Endothelial cell of umbilical vein (primary cell): ENCODE data around the gene LRP1B.

ENCODE experiments used
- CTCF ChIP-seq, 2 donors: IDR thresholded peaks; 1 replicate in 1 of 2; 2 replicates in 1 of 2; pipeline ENCODE4 v1.5.1; 2011; ENCODE audit warnings: low read length in 2 of 2, mild to moderate bottlenecking in 2 of 2, moderate library complexity in 2 of 2, control low read depth in 1 of 2, inconsistent platforms in 1 of 2, low read depth in 1 of 2; ENCODE audit not compliant: insufficient read depth in 1 of 2; ENCODE audit errors: extremely low read depth in 1 of 2
- EZH2 ChIP-seq: IDR thresholded peaks from 2 replicates; pipeline ENCODE4 v1.6.1; 2012; ENCODE audit warnings: borderline replicate concordance, low read depth, mild to moderate bottlenecking, moderate library complexity, low read length, inconsistent platforms; ENCODE audit not compliant: severe bottlenecking
- FOS ChIP-seq: IDR thresholded peaks from 2 replicates; pipeline ENCODE4 v1.6.1; 2011; ENCODE audit warnings: mild to moderate bottlenecking, low read length, moderate library complexity, borderline replicate concordance; ENCODE audit not compliant: insufficient read depth
- GATA2 ChIP-seq: IDR thresholded peaks from 2 replicates; pipeline ENCODE4 v1.7.0; 2011; ENCODE audit warnings: low read depth, mild to moderate bottlenecking, moderate library complexity, mixed read lengths, low read length; ENCODE audit not compliant: insufficient read length, insufficient read depth
- JUN ChIP-seq: IDR thresholded peaks from 2 replicates; pipeline ENCODE4 v1.6.1; 2011; ENCODE audit warnings: borderline replicate concordance, low read depth; ENCODE audit not compliant: insufficient read length, insufficient read depth
- MAX ChIP-seq: IDR thresholded peaks from 2 replicates; pipeline ENCODE4 v1.6.1; 2011; ENCODE audit not compliant: insufficient read depth, insufficient read length
- MYC ChIP-seq: IDR thresholded peaks from one replicate; pipeline ENCODE4 v1.6.1; 2011; ENCODE audit warnings: mild to moderate bottlenecking, low read depth, low read length
- POLR2A ChIP-seq: IDR thresholded peaks from 2 replicates; pipeline ENCODE4 v1.6.1; 2012; ENCODE audit warnings: low read depth, mild to moderate bottlenecking, control low read depth, low read length
- POLR2AphosphoS5 ChIP-seq: IDR thresholded peaks from 2 replicates; pipeline ENCODE4 v1.6.1; 2012; ENCODE audit warnings: low read depth, mild to moderate bottlenecking, control low read depth, low read length, moderate library complexity; ENCODE audit not compliant: insufficient read depth

GRCh38 chr2:141125432-141125831 is 1005.4 kb downstream of the LRP1B start:
- TF ChIP-seq CTCF (IDR thresholded peaks at IDR 0.05; ENCODE audit: extremely low read depth in 1 of 2, insufficient read depth in 1 of 2, low read depth in 1 of 2, low read length in 2 of 2): no peak
- TF ChIP-seq EZH2: no peak
- TF ChIP-seq MAX: no peak
- TF ChIP-seq POLR2AphosphoS5: no peak
- no peak for TF ChIP-seq JUN
- no peak for TF ChIP-seq POLR2A
- no peak for TF ChIP-seq MYC
- TF ChIP-seq GATA2: no peak
- TF ChIP-seq FOS: no peak
